Osteoblast (primary cell): Measurements from ENCODE around the gene ZNF789. TPM values are rescaled to one million over a fixed set of nuclear protein-coding genes. Genes with fewer than 3 reads are reported as not detected.

Experiments
- DNase-seq: peaks from one replicate; pipeline ENCODE4 v3.0.0; 2011; ENCODE audit warnings: low spot score, mixed read lengths; ENCODE audit not compliant: insufficient read length; ENCODE audit errors: missing footprints
- H2AFZ ChIP-seq: 2 replicates; pipeline ENCODE4 v1.6.0; 2011; ENCODE audit warnings: mild to moderate bottlenecking, low read length
- H3K27ac ChIP-seq: 2 replicates; pipeline ENCODE4 v1.5.1; 2011; ENCODE audit warnings: mild to moderate bottlenecking, low read depth, low read length, moderate library complexity
- H3K27me3 ChIP-seq: 2 replicates; pipeline ENCODE4 v1.6.0; 2012; ENCODE audit warnings: mild to moderate bottlenecking, control low read depth, inconsistent platforms, low read length, moderate library complexity; ENCODE audit not compliant: insufficient read depth
- H3K36me3 ChIP-seq: 2 replicates; pipeline ENCODE4 v1.5.1; 2011; ENCODE audit warnings: mild to moderate bottlenecking, low read length, control low read depth, moderate library complexity; ENCODE audit not compliant: insufficient read depth
- H3K4me1 ChIP-seq: 2 replicates; pipeline ENCODE4 v1.5.1; 2011; ENCODE audit warnings: mild to moderate bottlenecking, low read length, control low read depth, moderate library complexity; ENCODE audit not compliant: insufficient read depth
- H3K4me2 ChIP-seq: 2 replicates; pipeline ENCODE4 v1.6.0; 2011; ENCODE audit warnings: mild to moderate bottlenecking, low read length; ENCODE audit not compliant: insufficient read depth
- H3K4me3 ChIP-seq: fragments of 200-600 bp; sonication (generic); 3 replicates; pipeline ENCODE4 v1.5.1; 2012; ENCODE audit warnings: mild to moderate bottlenecking, low read length, inconsistent platforms; ENCODE audit not compliant: insufficient read depth
- H3K79me2 ChIP-seq: 2 replicates; pipeline ENCODE4 v1.6.0; 2012; ENCODE audit warnings: mild to moderate bottlenecking, low read length, control low read depth, inconsistent platforms; ENCODE audit not compliant: insufficient read depth
- H3K9me3 ChIP-seq: 2 replicates; pipeline ENCODE4 v1.5.1; 2011; ENCODE audit warnings: low read depth, low read length, control low read depth
- H4K20me1 ChIP-seq: 2 replicates; pipeline ENCODE4 v1.6.0; 2012; ENCODE audit warnings: mild to moderate bottlenecking, low read length, control low read depth; ENCODE audit not compliant: insufficient read depth
- CTCF ChIP-seq: IDR thresholded peaks from 2 replicates; pipeline ENCODE4 v1.5.1; 2011; ENCODE audit warnings: mild to moderate bottlenecking, low read depth, low read length, moderate library complexity; ENCODE audit errors: extremely low read depth
- total RNA-seq: library from RNA; depleted of rRNA; stranded (reverse); fragments of >200 nt; gene quantifications from 2 replicates; pipeline ENCODE4 v1.2.3, GENCODE V29; 2012

The ZNF789 gene
- total RNA-seq, 1 donor = 6.9 TPM

- Histone ChIP-seq H3K27ac (no peak overlapping the region), H3K36me3 (peaks cover 57% of the 10 kb centered on the region), H3K4me2 (no peak overlapping the region), H3K79me2 (peaks cover 34% of the 10 kb centered on the region), H2AFZ (no peak overlapping the region), H3K4me1 (no peaks in the 10 kb centered on the region), H3K27me3 (no peaks in the 10 kb centered on the region), H3K4me3 (no peak overlapping the region), H3K9me3 (no peaks in the 10 kb centered on the region), H4K20me1 (peaks cover 13% of the 10 kb centered on the region)
- no peak for TF ChIP-seq CTCF
- DNase-seq = no peak
Observed at GRCh38 chr7:99448855-99449254, 23.8 kb upstream of the ZNF789 start.

GRCh38 chr7:99449326-99449725 lies 23.4 kb upstream of the ZNF789 start:
- no peak for TF ChIP-seq CTCF
- peaks cover 60% of the 10 kb centered on the region for H3K36me3 ChIP-seq
- H3K9me3 ChIP-seq = no peaks in the 10 kb centered on the region

GRCh38 chr7:99451936-99452335 lies 20.8 kb upstream of the ZNF789 start:
- no peak for TF ChIP-seq CTCF
- peak; percentile 29 for DNase-seq
- H3K27me3 ChIP-seq = no peaks in the 10 kb centered on the region
- no peak overlapping the region for H3K27ac ChIP-seq
- no peak overlapping the region for H3K4me2 ChIP-seq
- no peak overlapping the region for H3K4me3 ChIP-seq
- peaks cover 58% of the 10 kb centered on the region for H3K79me2 ChIP-seq
- no peaks in the 10 kb centered on the region for H3K4me1 ChIP-seq
- peaks cover 13% of the 10 kb centered on the region for H4K20me1 ChIP-seq
- peaks cover 68% of the 10 kb centered on the region for H3K36me3 ChIP-seq
- H2AFZ ChIP-seq = no peak overlapping the region
- no peaks in the 10 kb centered on the region for H3K9me3 ChIP-seq

More at GRCh38 chr7:99449326-99449725, 23.4 kb upstream of the ZNF789 start:
- Histone ChIP-seq H2AFZ (no peak overlapping the region), H3K4me1 (no peaks in the 10 kb centered on the region), H3K27ac (no peak overlapping the region), H3K4me3 (no peak overlapping the region), H3K79me2 (peaks cover 36% of the 10 kb centered on the region), H3K27me3 (no peaks in the 10 kb centered on the region), H3K4me2 (no peak overlapping the region), H4K20me1 (peaks cover 12% of the 10 kb centered on the region)
- peak; percentile 56 for DNase-seq

- H3K79me2 ChIP-seq = peaks cover 64% of the 10 kb centered on the region
- H3K27me3 ChIP-seq = no peaks in the 10 kb centered on the region
- H3K27ac ChIP-seq = no peak overlapping the region
- no peak overlapping the region for H2AFZ ChIP-seq
- no peak overlapping the region for H3K4me2 ChIP-seq
- no peaks in the 10 kb centered on the region for H3K9me3 ChIP-seq
- no peak for TF ChIP-seq CTCF
- DNase-seq = peak; percentile 68
- peaks cover 18% of the 10 kb centered on the region for H4K20me1 ChIP-seq
- no peaks in the 10 kb centered on the region for H3K4me1 ChIP-seq
- H3K36me3 ChIP-seq = peaks cover 74% of the 10 kb centered on the region
- no peak overlapping the region for H3K4me3 ChIP-seq
Observed at GRCh38 chr7:99452541-99452940, 20.1 kb upstream of the ZNF789 start.
